DOHH2 (cell line): ENCODE data around the gene TCF19.

Experiments used
- CTCF ChIP-seq: fragments of 200-600 bp; sonication (generic); IDR thresholded peaks from one replicate; pipeline ENCODE4 v1.5.1; 2014; ENCODE audit warnings: antibody characterized with exemption, mild to moderate bottlenecking, low read depth, low read length; ENCODE audit not compliant: poor library complexity, severe bottlenecking
- EZH2phosphoT487 ChIP-seq: fragments of 200-600 bp; sonication (generic); IDR thresholded peaks from 2 replicates; pipeline ENCODE4 v1.6.1; 2017; ENCODE audit warnings: borderline replicate concordance, mild to moderate bottlenecking, antibody characterized with exemption, low read length, moderate library complexity, mixed read lengths

- TF ChIP-seq CTCF: no peak
- no peak for TF ChIP-seq EZH2phosphoT487
Measured at GRCh38 chr6:31169123-31169857, 10.9 kb downstream of the TCF19 start.
